Neural cell (in vitro differentiated cells): Measurements from ENCODE around the gene KIF2A. TPM values are rescaled to one million over a fixed set of nuclear protein-coding genes. Genes with fewer than 3 reads are reported as not detected.

Experiments used
- H2AFZ ChIP-seq: fragments of 200-600, 300-800 bp; sonication (generic), shearing (Covaris generic); 2 replicates; pipeline ENCODE4 v1.6.0; 2014; ENCODE audit warnings: low read depth, mild to moderate bottlenecking, antibody characterized with exemption, low read length, moderate library complexity
- H3F3A ChIP-seq: fragments of 200-600 bp; shearing (Covaris generic); 2 replicates; pipeline ENCODE4 v1.6.1; 2016; ENCODE audit warnings: mild to moderate bottlenecking, moderate library complexity, mixed read lengths, antibody characterized with exemption, low read length; ENCODE audit not compliant: insufficient read depth, poor library complexity, severe bottlenecking
- H3K27ac ChIP-seq: fragments of 200-600, 300-800 bp; sonication (generic), shearing (Covaris generic); 2 replicates; pipeline ENCODE4 v1.5.1; 2014; ENCODE audit warnings: mild to moderate bottlenecking, low read length, moderate library complexity
- H3K27me3 ChIP-seq: fragments of 300-800, 200-600 bp; sonication (generic), shearing (Covaris generic); 2 replicates; pipeline ENCODE4 v1.6.0; 2014; ENCODE audit warnings: mild to moderate bottlenecking, low read depth, low read length, moderate library complexity; ENCODE audit not compliant: insufficient read depth
- H3K36me3 ChIP-seq: fragments of 300-800, 200-600 bp; sonication (generic), shearing (Covaris generic); 2 replicates; pipeline ENCODE4 v1.5.1; 2014; ENCODE audit warnings: mild to moderate bottlenecking, antibody characterized with exemption, low read length, moderate library complexity; ENCODE audit not compliant: insufficient read depth
- H3K4me2 ChIP-seq: fragments of 300-800, 200-600 bp; sonication (generic), shearing (Covaris generic); 2 replicates; pipeline ENCODE4 v1.6.0; 2014; ENCODE audit warnings: mild to moderate bottlenecking, low read length
- H3K4me3 ChIP-seq: fragments of 300-800, 200-600 bp; sonication (generic), shearing (Covaris generic); 2 replicates; pipeline ENCODE4 v1.5.1; 2014; ENCODE audit warnings: mild to moderate bottlenecking, low read length, moderate library complexity
- H3K79me2 ChIP-seq: fragments of 200-600 bp; shearing (Covaris generic); replicated peaks from 2 replicates; pipeline ENCODE4 v1.6.0; 2014; ENCODE audit warnings: mild to moderate bottlenecking, low read length, moderate library complexity; ENCODE audit not compliant: insufficient read depth
- H3K9ac ChIP-seq: fragments of 300-800, 200-600 bp; sonication (generic), shearing (Covaris generic); 2 replicates; pipeline ENCODE4 v1.6.1; 2016; ENCODE audit warnings: mild to moderate bottlenecking, low read length, mixed read lengths
- H3K9me2 ChIP-seq: fragments of 200-600 bp; shearing (Covaris generic); 2 replicates; pipeline ENCODE4 v1.6.1; 2016; ENCODE audit warnings: mild to moderate bottlenecking, low read length, mixed read lengths; ENCODE audit not compliant: insufficient read depth
- H3K9me3 ChIP-seq: fragments of 200-600, 300-800 bp; sonication (generic), shearing (Covaris generic); 2 replicates; pipeline ENCODE4 v1.6.1; 2016; ENCODE audit warnings: mild to moderate bottlenecking, mixed run types, low read length, moderate library complexity, mixed read lengths
- H4K20me1 ChIP-seq: fragments of 200-600 bp; shearing (Covaris generic); 2 replicates; pipeline ENCODE4 v1.6.1; 2016; ENCODE audit warnings: mild to moderate bottlenecking, mixed run types; ENCODE audit not compliant: insufficient read depth
- CTCF ChIP-seq: fragments of 450-650 bp; IDR thresholded peaks from 2 replicates; pipeline ENCODE4 v1.5.1; 2014; ENCODE audit warnings: antibody characterized with exemption, mild to moderate bottlenecking, moderate library complexity; ENCODE audit not compliant: poor library complexity, severe bottlenecking
- EP300 ChIP-seq: fragments of 450-650 bp; conservative IDR thresholded peaks from 2 replicates; pipeline ENCODE4 v1.6.1; 2014; ENCODE audit warnings: antibody characterized with exemption, mild to moderate bottlenecking, moderate library complexity; ENCODE audit not compliant: poor library complexity, severe bottlenecking
- EZH2 ChIP-seq: fragments of 200-600, 300-800 bp; shearing (Covaris generic), sonication (generic); IDR thresholded peaks from 2 replicates; pipeline ENCODE4 v1.6.1; 2014; ENCODE audit warnings: antibody characterized with exemption, low read length, borderline replicate concordance, mild to moderate bottlenecking; ENCODE audit not compliant: insufficient read depth, poor library complexity, severe bottlenecking
- MXI1 ChIP-seq: fragments of 450-650 bp; conservative IDR thresholded peaks from 2 replicates; pipeline ENCODE4 v1.6.1; 2014; ENCODE audit warnings: antibody characterized with exemption, mild to moderate bottlenecking; ENCODE audit not compliant: poor library complexity, severe bottlenecking
- POLR2AphosphoS5 ChIP-seq: IDR thresholded peaks from 2 replicates; pipeline ENCODE4 v1.6.1; 2012
- RAD21 ChIP-seq: fragments of 450-650 bp; conservative IDR thresholded peaks from 2 replicates; pipeline ENCODE4 v1.6.1; 2014; ENCODE audit warnings: antibody characterized with exemption, mild to moderate bottlenecking, moderate library complexity
- REST ChIP-seq: IDR thresholded peaks from 2 replicates; pipeline ENCODE4 v1.6.1; 2012; ENCODE audit warnings: borderline replicate concordance
- SMC3 ChIP-seq: fragments of 450-650 bp; conservative IDR thresholded peaks from 2 replicates; pipeline ENCODE4 v1.6.1; 2014; ENCODE audit warnings: antibody characterized with exemption, mild to moderate bottlenecking, moderate library complexity; ENCODE audit not compliant: poor library complexity
- TAF1 ChIP-seq: IDR thresholded peaks from 2 replicates; pipeline ENCODE4 v1.6.1; 2012; ENCODE audit warnings: low read depth
- polyA plus RNA-seq: library from polyadenylated mRNA; depleted of rRNA; stranded (reverse); fragments of >200 nt; gene quantifications from 2 replicates; pipeline ENCODE4 v1.2.3, GENCODE V29; 2014

KIF2A gene
- polyA plus RNA-seq, 1 donor from 2014 or later, result 68.4 TPM

DNA sequence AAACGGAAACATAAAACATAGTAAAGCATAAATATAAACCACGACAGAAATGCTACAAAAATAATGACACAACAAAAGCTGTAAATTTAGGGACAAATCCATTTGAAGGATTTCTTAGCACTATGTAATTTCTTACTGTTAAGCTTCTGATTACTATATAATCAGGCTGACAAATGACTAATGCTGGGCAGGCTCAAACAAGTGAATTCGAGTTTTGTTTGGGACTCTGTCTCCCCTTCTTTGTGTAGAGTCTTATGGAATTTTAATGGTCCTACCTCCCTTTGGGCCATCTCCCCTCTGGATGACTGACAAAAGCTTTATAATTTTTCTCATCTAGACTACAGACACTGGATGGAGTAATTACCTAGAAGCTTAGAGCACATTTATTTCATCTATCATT is 24.6 kb upstream of the KIF2A start:
- Histone ChIP-seq H4K20me1 (no peaks in the 10 kb centered on the region), H3K9me2 (no peaks in the 10 kb centered on the region), H3F3A (no peaks in the 10 kb centered on the region), H3K79me2 (no peaks in the 10 kb centered on the region), H3K4me3 (no peak overlapping the region), H3K36me3 (no peaks in the 10 kb centered on the region), H3K9me3 (no peaks in the 10 kb centered on the region), H3K9ac (no peak overlapping the region), H3K4me2 (no peak overlapping the region), H2AFZ (no peak overlapping the region), H3K27ac (no peak overlapping the region), H3K27me3 (no peaks in the 10 kb centered on the region)
- TF ChIP-seq EP300 (no peak), EZH2 (no peak), POLR2AphosphoS5 (no peak), MXI1 (no peak), TAF1 (no peak), RAD21 (no peak), CTCF (no peak), SMC3 (no peak), REST (no peak)

- no peaks in the 10 kb centered on the region for H3K9me2 ChIP-seq
- no peaks in the 10 kb centered on the region for H4K20me1 ChIP-seq
- no peaks in the 10 kb centered on the region for H3F3A ChIP-seq
- no peaks in the 10 kb centered on the region for H3K36me3 ChIP-seq
- H3K27me3 ChIP-seq, result no peaks in the 10 kb centered on the region
- H3K79me2 ChIP-seq, result no peaks in the 10 kb centered on the region
- H3K9me3 ChIP-seq, result no peaks in the 10 kb centered on the region
- no peak overlapping the region for H3K9ac ChIP-seq
- no peak overlapping the region for H3K4me3 ChIP-seq
- TF ChIP-seq CTCF (no peak), POLR2AphosphoS5 (no peak), EZH2 (no peak), EP300 (no peak), MXI1 (no peak), RAD21 (no peak), SMC3 (no peak), TAF1 (no peak), REST (no peak)
- no peak overlapping the region for H3K4me2 ChIP-seq
- no peak overlapping the region for H3K27ac ChIP-seq
- no peak overlapping the region for H2AFZ ChIP-seq
These were observed 23.9 kb upstream of the KIF2A start for GRCh38 chr5:62282064-62282463.
